NCI-H146 treated with DMSO at 0.1 percent for 48 hours (cell line): ENCODE data around the gene SARM1.
A peak's percentile ranks its signal among the peaks of the same experiment; 100 is the strongest.
"Not testable (repeated sequence)": the region's sequence is repeated elsewhere in the genome, so short reads cannot be mapped to it uniquely, and the experiment has no call there.

Experiments used
- DNase-seq: peaks from one replicate; lab custom pipeline; 2025; ENCODE audit not compliant: unreplicated experiment; lab: John Stamatoyannopoulos, UW

Gene SARM1

DNA sequence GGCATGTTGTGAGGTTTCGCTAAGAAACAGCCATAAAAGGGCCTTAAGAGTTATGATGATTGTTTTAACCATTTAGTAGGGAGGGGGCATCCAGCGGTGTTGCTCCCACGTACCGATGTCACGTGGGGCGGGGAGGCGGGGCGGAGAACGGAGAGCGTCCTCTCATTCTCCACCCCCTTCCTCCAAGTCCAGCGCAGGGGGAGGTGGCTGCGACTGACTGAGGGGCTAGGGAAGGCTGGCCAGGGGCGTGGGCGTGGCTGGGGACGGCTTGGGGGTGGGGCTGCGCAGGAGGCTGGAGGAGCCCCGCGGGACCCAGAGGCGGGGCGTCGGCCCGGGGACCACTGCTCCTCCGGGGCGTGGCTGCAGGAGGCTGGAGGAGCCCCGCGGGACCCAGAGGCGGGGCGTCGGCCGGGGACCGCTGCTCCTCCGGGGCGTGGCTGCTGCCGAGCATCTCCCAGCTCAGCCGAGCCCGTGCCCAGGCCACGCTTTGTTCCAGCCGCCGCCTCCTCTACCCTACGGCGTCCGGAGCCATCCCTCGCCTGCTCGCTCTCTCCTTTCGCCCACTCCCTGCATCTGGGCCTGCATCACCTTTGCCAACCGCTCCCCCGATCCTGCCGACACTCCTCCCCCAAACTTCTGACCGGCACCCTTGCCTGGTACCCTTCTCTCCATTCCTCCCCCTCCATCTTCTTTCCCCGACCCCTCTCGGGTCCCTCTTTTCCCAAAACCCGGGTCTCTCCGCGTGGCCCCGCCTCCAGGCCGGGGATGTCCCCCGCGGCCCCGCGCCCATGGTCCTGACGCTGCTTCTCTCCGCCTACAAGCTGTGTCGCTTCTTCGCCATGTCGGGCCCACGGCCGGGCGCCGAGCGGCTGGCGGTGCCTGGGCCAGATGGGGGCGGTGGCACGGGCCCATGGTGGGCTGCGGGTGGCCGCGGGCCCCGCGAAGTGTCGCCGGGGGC, at the start of gene SARM1:
TSS of gene SARM1 (plus strand) at position 450 of the 958 bp plus-strand sequence. CDS start at position 789, 339 bp downstream.
- DNase-seq, result peak; percentile 87

GRCh38 chr17:28324267-28324745, 47.2 kb upstream of the SARM1 start:
- no peak for DNase-seq

GRCh38 chr17:28324781-28325180, 46.7 kb upstream of the SARM1 start:
- no peak for DNase-seq

DNA sequence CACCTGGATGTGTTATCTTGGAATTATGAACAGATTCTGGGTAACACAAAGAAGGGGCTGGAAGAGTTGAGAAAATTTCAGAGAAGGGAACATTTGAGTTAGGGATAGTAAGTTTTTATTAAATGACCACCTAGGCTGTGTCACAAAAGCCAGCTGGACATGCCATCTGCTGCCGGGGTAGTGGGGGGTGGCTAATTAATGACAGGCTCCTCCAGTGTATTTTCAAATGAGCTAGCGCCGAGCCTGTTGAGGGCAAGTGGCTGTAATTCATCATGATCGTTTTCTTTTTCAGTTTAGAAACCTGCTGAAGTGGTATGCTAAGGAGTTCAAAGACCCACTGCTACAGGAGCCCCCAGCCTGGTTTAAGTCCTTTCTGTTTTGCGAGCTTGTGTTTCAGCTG, 46.3 kb upstream of the SARM1 start:
- DNase-seq, result no peak

DNA sequence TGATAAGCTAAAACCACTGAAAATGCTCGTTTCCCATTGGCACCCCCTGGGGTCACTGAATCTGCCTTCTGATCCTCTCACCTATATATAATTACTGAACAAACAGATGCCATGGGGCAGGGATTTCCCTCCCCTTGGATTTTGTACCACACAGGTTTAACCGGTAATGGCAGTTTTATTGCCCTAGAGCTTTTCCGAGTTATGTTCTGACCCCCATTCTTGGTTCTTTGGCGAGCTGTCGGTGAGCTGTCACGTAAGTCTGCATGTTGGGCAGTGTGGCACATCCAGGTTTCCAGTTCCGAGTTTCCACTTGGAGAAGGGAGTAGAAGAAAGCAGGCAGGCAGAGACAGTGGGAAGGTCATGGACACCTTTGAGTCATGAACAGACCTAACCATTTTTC, 45.4 kb upstream of the SARM1 start:
- peak; percentile 9 for DNase-seq

GRCh38 chr17:28327031-28327607, 44.4 kb upstream of the SARM1 start:
- DNase-seq, result no peak

DNA sequence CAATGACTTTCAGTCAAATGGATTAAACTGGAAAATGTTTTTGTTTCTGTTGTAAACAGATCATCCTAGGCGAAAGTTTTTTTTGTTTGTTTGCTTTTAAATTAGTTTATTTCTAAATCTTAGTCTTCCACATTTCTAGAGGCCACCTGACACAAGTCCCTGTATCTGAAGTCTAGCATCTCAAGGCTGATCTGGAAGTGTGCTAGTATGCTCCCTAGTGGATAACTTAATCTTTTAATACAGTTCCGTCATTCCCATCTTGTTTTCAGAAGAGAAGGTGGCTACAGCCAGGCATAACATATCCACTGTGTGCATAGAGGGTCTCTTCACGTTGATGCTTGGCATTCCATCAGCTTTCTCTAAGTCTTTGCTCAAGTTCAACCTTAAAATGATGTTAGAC, 43.8 kb upstream of the SARM1 start:
- no peak for DNase-seq

GRCh38 chr17:28328325-28328724, 43.2 kb upstream of the SARM1 start:
- no peak for DNase-seq

- DNase-seq, result no peak
Measured at GRCh38 chr17:28330671-28331070, 40.8 kb upstream of the SARM1 start.

- DNase-seq, result no peak
Measured at GRCh38 chr17:28331891-28332420, 39.5 kb upstream of the SARM1 start.

- no peak for DNase-seq
Measured at GRCh38 chr17:28333083-28333746, 38.3 kb upstream of the SARM1 start.

GRCh38 chr17:28334171-28334570, 37.3 kb upstream of the SARM1 start:
- no peak for DNase-seq

GRCh38 chr17:28334666-28335200, 36.8 kb upstream of the SARM1 start:
- DNase-seq, result no peak

GRCh38 chr17:28335201-28335958, 36.1 kb upstream of the SARM1 start, which contains the start of the genes IFT20 and TNFAIP1:
IFT20 (minus strand) TSS chr17:28335472; CDS start chr17:28331985, 3,487 bp downstream.
TNFAIP1 (plus strand) TSS chr17:28335761; CDS start chr17:28339522, 3,761 bp downstream.
- DNase-seq, result peak; percentile 99

DNA sequence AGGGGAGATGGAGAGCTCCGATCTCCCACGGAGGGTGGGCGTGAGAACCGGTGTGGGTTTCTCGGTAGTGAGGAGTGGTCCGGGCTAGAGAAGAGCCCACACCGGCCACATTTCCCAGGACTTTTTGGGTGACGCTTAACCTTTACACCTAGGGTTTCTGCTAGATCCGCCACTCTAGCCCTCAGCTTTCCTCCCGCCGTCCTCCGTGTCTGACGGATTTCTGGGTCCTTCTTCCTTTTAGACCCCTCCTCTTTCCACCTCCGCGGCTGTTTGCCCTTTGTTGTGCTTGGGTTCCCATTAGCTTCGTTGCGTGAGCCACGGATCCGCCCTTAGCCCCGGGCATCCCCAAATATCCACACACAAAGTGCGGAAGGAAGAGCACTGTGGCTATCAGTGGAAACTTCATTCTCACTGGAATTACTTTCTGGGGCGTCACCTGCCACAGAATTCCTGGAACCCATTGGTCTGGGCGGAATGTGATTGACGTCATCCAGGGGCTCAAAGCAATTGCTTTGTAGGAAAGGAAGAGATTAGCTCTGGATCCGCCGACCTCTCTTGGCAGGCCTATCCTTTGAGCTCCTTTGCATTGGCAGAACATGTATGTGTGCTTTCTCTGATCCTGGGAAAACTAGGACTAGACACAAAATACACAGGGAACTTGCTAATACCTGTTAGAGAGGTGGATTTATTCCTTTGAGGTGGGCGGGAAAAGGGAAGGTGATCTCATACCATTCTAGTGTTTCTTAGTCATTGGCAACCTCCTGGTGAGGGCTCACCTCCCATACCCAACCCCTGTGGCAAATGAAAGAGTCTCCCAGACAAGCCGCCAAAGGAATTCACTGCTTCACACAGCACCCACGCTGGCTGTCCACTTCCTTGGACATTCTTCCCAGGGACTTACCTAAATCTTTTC, 35.3 kb upstream of the SARM1 start:
- DNase-seq, result peak; percentile 60

DNA sequence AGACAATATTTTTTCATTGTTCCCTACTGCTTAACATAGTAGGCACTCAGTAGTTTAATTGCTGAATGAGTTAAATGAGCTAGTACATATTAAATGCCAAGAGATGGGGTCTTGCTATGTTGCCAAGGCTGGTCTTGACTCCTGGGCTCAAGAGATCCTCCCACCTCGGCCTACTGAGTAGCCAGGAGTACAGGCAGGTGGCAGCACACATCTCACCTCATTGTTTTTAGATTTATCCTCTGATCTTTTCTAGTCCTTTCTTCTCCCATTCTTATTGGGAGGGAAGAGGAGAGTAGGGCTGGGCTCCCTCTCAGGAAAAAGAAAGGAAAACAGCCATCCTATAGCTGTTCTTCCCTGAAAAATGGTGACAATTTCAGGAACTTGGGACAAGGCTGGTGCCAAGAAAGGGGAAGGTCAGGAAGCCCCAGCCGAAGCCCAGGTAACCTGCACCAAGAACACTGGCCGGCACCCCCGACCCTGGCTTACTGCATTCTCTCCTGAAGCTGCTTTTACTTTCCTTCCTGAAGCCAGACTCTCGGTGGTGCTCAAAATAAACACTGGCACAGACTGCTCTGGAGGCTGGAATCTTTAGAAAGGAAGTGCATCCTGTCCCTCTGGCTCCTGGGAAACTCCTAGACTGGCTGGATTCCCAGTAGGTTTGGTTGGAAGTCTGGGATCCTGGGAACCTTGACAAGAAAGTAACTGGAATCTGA, 33.3 kb upstream of the SARM1 start:
- DNase-seq, result no peak

- not testable (repeated sequence) for DNase-seq
Measured at GRCh38 chr17:28338769-28339212, 32.7 kb upstream of the SARM1 start.

DNA sequence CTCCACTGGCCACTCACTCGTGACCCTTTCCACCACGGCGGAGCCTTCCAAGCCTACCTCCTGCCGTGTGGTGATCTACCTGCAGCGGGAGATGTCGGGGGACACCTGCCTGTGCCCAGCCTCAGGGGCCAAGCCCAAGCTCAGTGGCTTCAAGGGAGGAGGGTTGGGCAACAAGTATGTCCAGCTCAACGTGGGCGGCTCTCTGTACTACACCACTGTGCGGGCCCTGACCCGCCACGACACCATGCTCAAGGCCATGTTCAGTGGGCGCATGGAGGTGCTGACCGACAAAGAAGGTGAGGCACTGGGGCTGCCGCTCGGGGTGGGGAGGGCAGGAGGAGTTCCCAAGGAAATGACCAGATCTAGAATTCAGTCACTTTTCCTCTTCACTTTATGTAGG, 32.1 kb upstream of the SARM1 start:
- DNase-seq, result no peak
